HepG2 (cell line): ENCODE data around the gene GAS5. TPM values are rescaled to one million over a fixed set of nuclear protein-coding genes. Genes with fewer than 3 reads are reported as not detected.

Experiments used
- ATAC-seq: fragments of 200-7000 bp; cut with Tn5 transposase; 3 replicates; pipeline ENCODE4 v1.9.1; 2020; ENCODE audit warnings: mild to moderate bottlenecking, moderate library complexity
- BruUV-seq: library from RNA; stranded (reverse); fragments of 400-500 nt; replicated peaks from 2 replicates; lab custom pipeline; 2021; lab: Mats Ljungman, UMichigan
- CTCF ChIA-PET: fragments of 300-600 bp; formaldehyde crosslinking; extraction: SDS; loops from one replicate; lab custom pipeline; 2021; ENCODE audit warnings: low total read pairs, inconsistent platforms, low intra/inter-chr PET ratio; lab: Yijun Ruan, JAX
- POLR2A ChIA-PET: fragments of 350-600 bp; sonication (Branson Sonifier 250); formaldehyde crosslinking; loops from one replicate; lab custom pipeline; 2020; ENCODE audit warnings: antibody characterized with exemption, inconsistent platforms; lab: Yijun Ruan, JAX
- DNase-seq: peaks from one replicate; pipeline ENCODE4 v3.0.0-alpha.2; 2015; ENCODE audit warnings: low spot score
- FAIRE-seq: peaks from 3 replicates; lab custom pipeline; 2011; peaks lifted over from hg19 to GRCh38; lab: Jason Lieb, UNC
- H2AFZ ChIP-seq: one replicate; pipeline ENCODE4 v1.6.1; 2011; ENCODE audit warnings: low read length, inconsistent platforms
- H3K27ac ChIP-seq: fragments of 300-600 bp; 3 replicates; pipeline ENCODE4 v1.8.0; 2011; ENCODE audit warnings: mixed run types, mild to moderate bottlenecking, mixed read lengths, low read length, inconsistent platforms; ENCODE audit not compliant: insufficient read depth; ENCODE audit errors: extremely low read length
- H3K27me3 ChIP-seq, 2 experiments: fragments of 200-600 bp in 1 of 2; 2 replicates in 1 of 2; 3 replicates in 1 of 2; pipeline versions ENCODE4 v1.6.0 to v1.8.0; 2011; ENCODE audit warnings: low read length in 2 of 2, mild to moderate bottlenecking in 2 of 2, moderate library complexity in 2 of 2, inconsistent platforms in 1 of 2; ENCODE audit not compliant: insufficient read depth in 2 of 2, control insufficient read depth in 1 of 2
- H3K36me3 ChIP-seq, 2 experiments: fragments of 200-600 bp in 1 of 2; replicated peaks in 1 of 2; 2 replicates in 1 of 2; 3 replicates in 1 of 2; pipeline versions ENCODE4 v1.5.1 to v1.8.0; 2011; ENCODE audit warnings: low read length in 2 of 2, inconsistent platforms in 1 of 2; ENCODE audit not compliant: insufficient read depth in 2 of 2, control insufficient read depth in 1 of 2
- H3K4me1 ChIP-seq: 2 replicates; pipeline ENCODE4 v1.5.1; 2012; ENCODE audit warnings: low read length, inconsistent platforms; ENCODE audit not compliant: insufficient read depth
- H3K4me2 ChIP-seq: 2 replicates; pipeline ENCODE4 v1.6.0; 2011; ENCODE audit warnings: low read depth, low read length, inconsistent platforms
- H3K4me3 ChIP-seq, 3 experiments: fragments of 200-600 bp in 1 of 3; sonication (generic), shearing (Covaris generic) in 1 of 3; replicated peaks in 1 of 3; 2 replicates each; pipeline ENCODE4 v1.5.1; 2011 to 2016; ENCODE audit warnings: low read length in 3 of 3, inconsistent platforms in 2 of 3, low read depth in 2 of 3, mild to moderate bottlenecking in 2 of 3, control low read depth in 1 of 3, mixed read lengths in 1 of 3; ENCODE audit not compliant: insufficient read depth in 1 of 3
- H3K79me2 ChIP-seq: one replicate; pipeline ENCODE4 v1.6.1; 2011; ENCODE audit warnings: low read length, inconsistent platforms; ENCODE audit not compliant: insufficient read depth
- H3K9ac ChIP-seq: 2 replicates; pipeline ENCODE4 v1.6.0; 2011; ENCODE audit warnings: mild to moderate bottlenecking, low read depth, low read length, inconsistent platforms; ENCODE audit not compliant: insufficient read depth
- H3K9me3 ChIP-seq: 2 replicates; pipeline ENCODE4 v1.5.1; 2012; ENCODE audit warnings: mild to moderate bottlenecking, low read length
- H4K20me1 ChIP-seq: 2 replicates; pipeline ENCODE4 v1.6.0; 2011; ENCODE audit warnings: inconsistent platforms, mild to moderate bottlenecking, low read length, moderate library complexity; ENCODE audit not compliant: insufficient read depth
- ATF5 ChIP-seq: sonication (generic); formaldehyde crosslinking; IDR thresholded peaks from 2 replicates; pipeline ENCODE4 v1.4.0; 2020; ENCODE audit warnings: mild to moderate bottlenecking, low read depth, missing genetic modification reagents
- CENPBD1 ChIP-seq: sonication (generic); formaldehyde crosslinking; IDR thresholded peaks from 2 replicates; pipeline ENCODE4 v1.8.0; 2022; ENCODE audit warnings: missing genetic modification reagents, low read depth, mild to moderate bottlenecking, borderline replicate concordance
- HDAC2 ChIP-seq: sonication (generic); formaldehyde crosslinking; IDR thresholded peaks from 2 replicates; pipeline ENCODE4 v1.4.0; 2020; ENCODE audit warnings: missing genetic modification reagents
- KDM5B ChIP-seq: sonication (generic); formaldehyde crosslinking; IDR thresholded peaks from 2 replicates; pipeline ENCODE4 v1.4.0; 2020; ENCODE audit warnings: missing genetic modification reagents, mild to moderate bottlenecking, borderline replicate concordance
- NFKB2 ChIP-seq: sonication (generic); formaldehyde crosslinking; IDR thresholded peaks from 2 replicates; pipeline ENCODE4 v1.4.0; 2020; ENCODE audit warnings: missing genetic modification reagents, borderline replicate concordance
- RCOR2 ChIP-seq: IDR thresholded peaks from 2 replicates; pipeline ENCODE4 v1.6.1; 2016; ENCODE audit warnings: missing biosample characterization, missing genetic modification reagents
- SP5 ChIP-seq: IDR thresholded peaks from 2 replicates; pipeline ENCODE4 v1.6.1; 2016; ENCODE audit warnings: low read depth, borderline replicate concordance
- TFE3 ChIP-seq: IDR thresholded peaks from 2 replicates; pipeline ENCODE4 v1.6.1; 2016
- TRAFD1 ChIP-seq: sonication (generic); formaldehyde crosslinking; IDR thresholded peaks from 2 replicates; pipeline ENCODE4 v1.5.1; 2020; ENCODE audit warnings: missing genetic modification reagents, mild to moderate bottlenecking, borderline replicate concordance
- ZBTB7B ChIP-seq: sonication (generic); formaldehyde crosslinking; IDR thresholded peaks from 2 replicates; pipeline ENCODE4 v1.4.0; 2020; ENCODE audit warnings: missing genetic modification reagents
- ZIK1 ChIP-seq: sonication (generic); formaldehyde crosslinking; IDR thresholded peaks from 2 replicates; pipeline ENCODE4 v1.5.0; 2020; ENCODE audit warnings: mild to moderate bottlenecking, low read depth, missing genetic modification reagents, borderline replicate concordance
- ZNF281 ChIP-seq: sonication (generic); formaldehyde crosslinking; IDR thresholded peaks from 2 replicates; pipeline ENCODE4 v1.4.0; 2020; ENCODE audit warnings: missing genetic modification reagents, borderline replicate concordance
- ZNF768 ChIP-seq: sonication (generic); formaldehyde crosslinking; IDR thresholded peaks from 2 replicates; pipeline ENCODE4 v1.4.0; 2020; ENCODE audit warnings: missing genetic modification reagents
- ZNF816 ChIP-seq: sonication (generic); formaldehyde crosslinking; IDR thresholded peaks from 2 replicates; pipeline ENCODE4 v1.8.0; 2022; ENCODE audit warnings: missing genetic modification reagents, mild to moderate bottlenecking, borderline replicate concordance
- ZSCAN29 ChIP-seq: sonication (generic); formaldehyde crosslinking; conservative IDR thresholded peaks from 2 replicates; pipeline ENCODE4 v1.4.0; 2020; ENCODE audit warnings: mild to moderate bottlenecking, missing genetic modification reagents
- WGBS: methylation state at CpG from one replicate; pipeline ENCODE4 v1.1.6; 2017; ENCODE audit warnings: low lambda C conversion rate; 5-methylcytosine and 5-hydroxymethylcytosine counted together
- in situ Hi-C: cut with HindIII; loops from 2 replicates; pipeline ENCODE4 v1.10.0; 2017; ENCODE audit warnings: low pct_unique_long_range_greater_than_20kb; ENCODE audit not compliant: extremely low pct_ligation_motif_present
- intact Hi-C: fragments of 100-400 bp; cut with micrococcal nuclease; formaldehyde crosslinking; loops from one replicate; pipeline ENCODE4 v1.10.0; 2022; ENCODE audit not compliant: unreplicated experiment
- polyA plus RNA-seq, 8 experiments: library from polyadenylated mRNA; depleted of rRNA in 3 of 8; stranded (reverse) in 7 of 8; unstranded in 1 of 8; fragments of >200 nt; fragmentation: Illumina TruSeq in 4 of 8; extraction: Trizol in 4 of 8; gene quantifications; 2 replicates each; pipeline versions ENCODE4 v1.2.1 to v1.2.3, GENCODE V29; 2011 to 2016; ENCODE audit warnings: low read depth in 4 of 8, missing spikeins in 1 of 8, mixed read lengths in 1 of 8; ENCODE audit not compliant: insufficient read depth in 1 of 8
- total RNA-seq, 5 experiments: library from RNA; depleted of rRNA; stranded (reverse); fragments of >200 nt; fragmentation: Illumina TruSeq; extraction: Trizol; gene quantifications; 2 replicates each; pipeline ENCODE4 v1.2.3, GENCODE V29; 2016; ENCODE audit warnings: low read depth in 1 of 5

The GAS5 gene
- total and polyA plus RNA-seq, 2 of the 13 experiments (the other 11 are each of a cell fraction or from before 2014, with no cell fraction given): 352 to 738 TPM

GRCh38 chr1:173823781-173824314 lies 43.9 kb downstream of the GAS5 start:
- ATAC-seq: peak; percentile 81
- Histone ChIP-seq H3K27ac (peak overlapping the region; percentile 89), H4K20me1 (no peaks in the 10 kb centered on the region), H3K9ac (peak overlapping the region; percentile 87), H3K79me2 (peaks cover 40% of the 10 kb centered on the region), H2AFZ (peak overlapping the region; percentile 93), H3K9me3 (no peaks in the 10 kb centered on the region), H3K4me1 (peaks cover 45% of the 10 kb centered on the region), H3K36me3 (no peaks in the 10 kb centered on the region), H3K27me3 (no peaks in the 10 kb centered on the region; a peak in 1 of 5 replicates), H3K4me2 (peak overlapping the region; percentile 79), H3K4me3 (peak overlapping the region; percentile 69 to 99 (median 80))
- intact Hi-C loops: loop anchor here (1.0 to 10.0 kb wide), 5 partner anchors 109 to 1079 kb away; no protein-coding TSS in a partner anchor
- BruUV-seq: TSS peak; percentile 65
- CTCF ChIA-PET: interaction anchor here (1.0 kb wide), 1 partner anchor 133 kb away, joined by 3 read pairs; no protein-coding TSS in a partner anchor
- WGBS: 1% methylated on average over 12 of the region's 25 CpGs
- peak; percentile 2 for DNase-seq
- FAIRE-seq: no peak
- in situ Hi-C loops: loop anchor here (5.0 to 10.0 kb wide), 2 partner anchors 109 to 402 kb away; partner anchors contain the start of gene KLHL20
- POLR2A ChIA-PET: interaction anchor here (0.8 to 3.2 kb wide), 4 partner anchors 30 to 347 kb away, joined by 3 to 20 read pairs (median 6); partner anchors contain the start of genes GAS5, KLHL20, PRDX6 and ZBTB37
- 0 out of 2 replicates have a peak, but pooled peaks have one; percentile 45 for TF ChIP-seq KDM5B (CRISPR knock-in tag)
- TF ChIP-seq ZNF816 (CRISPR knock-in tag): 0 out of 2 replicates have a peak, but pooled peaks have one; percentile 21
- TF ChIP-seq ATF5 (CRISPR knock-in tag): 0 out of 2 replicates have a peak, but pooled peaks have one; percentile 43
- peak; percentile 52; the same call in 1 of the 2 replicates for TF ChIP-seq ZNF281 (CRISPR knock-in tag)
- no peak for TF ChIP-seq RCOR2 (CRISPR knock-in tag)
- no peak for TF ChIP-seq ZIK1
- TF ChIP-seq ZSCAN29 (CRISPR knock-in tag): 0 out of 2 replicates have a peak, but pooled peaks have one; percentile 33
- no peak for TF ChIP-seq NFKB2
- TF ChIP-seq HDAC2 (CRISPR knock-in tag): no peak
- TF ChIP-seq SP5 (CRISPR knock-in tag): peak; percentile 23; the same call in 1 of the 2 replicates
- TF ChIP-seq TFE3 (CRISPR knock-in tag): 0 out of 2 replicates have a peak, but pooled peaks have one; percentile 3
- 0 out of 2 replicates have a peak, but pooled peaks have one; percentile 24 for TF ChIP-seq CENPBD1
- TF ChIP-seq TRAFD1: 0 out of 2 replicates have a peak, but pooled peaks have one; percentile 3
- 0 out of 2 replicates have a peak, but pooled peaks have one; percentile 17 for TF ChIP-seq ZNF768 (CRISPR knock-in tag)
- TF ChIP-seq ZBTB7B (CRISPR knock-in tag): peak; percentile 26; the same call in 1 of the 2 replicates
